ENCODE results near the gene MST1R.

DNA sequence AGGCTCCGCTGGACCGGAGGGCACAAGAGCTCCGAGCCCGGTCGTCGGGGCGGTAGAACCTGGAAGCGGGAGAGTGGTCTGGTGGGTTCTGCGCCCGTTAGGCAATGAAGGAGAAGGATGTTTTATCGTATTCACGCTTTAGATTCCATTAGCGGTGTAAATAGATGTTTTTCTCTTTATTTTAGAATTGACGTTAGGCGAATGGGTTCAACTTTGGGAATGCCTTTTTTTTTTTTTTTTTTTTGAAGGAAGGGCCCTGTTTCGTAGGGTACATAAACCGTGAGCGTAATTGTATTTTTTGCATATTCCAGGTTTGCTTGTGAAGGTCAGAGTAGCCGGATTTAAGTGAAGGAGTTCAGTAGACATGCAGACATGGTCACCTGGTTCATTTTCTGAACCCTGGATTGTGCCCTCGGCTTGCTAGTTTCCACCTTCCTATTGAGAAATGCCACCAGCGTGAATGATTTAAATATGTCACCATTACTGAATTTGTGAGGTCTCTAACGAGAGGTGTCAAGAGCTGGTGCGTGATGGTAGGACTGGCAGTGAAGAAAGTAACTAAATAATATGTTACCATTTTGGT is 37.1 kb upstream of the MST1R start:
- no peak for TF ChIP-seq EZH2 (IDR thresholded peaks at IDR 0.05; ENCODE audit: insufficient read depth, poor library complexity, severe bottlenecking)
- TF ChIP-seq EZH2phosphoT487 (IDR thresholded peaks at IDR 0.05; ENCODE audit: insufficient read depth, low read depth): no peak
